Heart right ventricle (tissue), 16 donors: Measurements from ENCODE around the gene VTI1A. TPM values are rescaled to one million over a fixed set of nuclear protein-coding genes. Genes with fewer than 3 reads are reported as not detected.

Experiments
- ATAC-seq, 8 donors: fragments of 200-7000 bp; cut with Tn5 transposase; one replicate each; pipeline ENCODE4 v1.9.1; 2020; ENCODE audit warnings: mild to moderate bottlenecking in 8 of 8, moderate library complexity in 8 of 8, moderate number of reproducible peaks in 1 of 8
- DNase-seq, 2 donors: peaks; one replicate each; pipeline ENCODE4 v3.0.0-alpha.2; 2020
- H3K27ac ChIP-seq, 10 donors: fragments of 200-600 bp; sonication (generic) in 2 of 10; one replicate each; pipeline versions ENCODE4 v1.5.0 to v1.8.0; 2020 to 2022; ENCODE audit warnings: mild to moderate bottlenecking in 3 of 10
- H3K27me3 ChIP-seq, 7 donors: fragments of 200-600 bp; one replicate each; pipeline ENCODE4 v1.8.0; 2021 to 2022; ENCODE audit warnings: mild to moderate bottlenecking in 2 of 7
- H3K36me3 ChIP-seq, 9 donors: fragments of 200-600 bp; sonication (generic) in 1 of 9; one replicate each; pipeline versions ENCODE4 v1.5.0 to v1.8.0; 2020 to 2022; ENCODE audit warnings: mild to moderate bottlenecking in 2 of 9
- H3K4me1 ChIP-seq, 9 donors: fragments of 200-600 bp; sonication (generic) in 1 of 9; one replicate each; pipeline versions ENCODE4 v1.5.0 to v1.8.0; 2020 to 2022; ENCODE audit warnings: mild to moderate bottlenecking in 4 of 9
- H3K4me3 ChIP-seq, 10 donors: fragments of 200-600 bp; sonication (generic) in 2 of 10; one replicate each; pipeline versions ENCODE4 v1.5.0 to v1.8.0; 2020 to 2022; ENCODE audit warnings: mild to moderate bottlenecking in 7 of 10, moderate library complexity in 2 of 10
- H3K9me3 ChIP-seq, 11 donors: fragments of 200-600 bp in 10 of 11; sonication (generic) in 2 of 11; one replicate each; pipeline versions ENCODE4 v1.5.0 to v1.8.0; 2013 to 2022; ENCODE audit warnings: mild to moderate bottlenecking in 2 of 11, control low read depth in 1 of 11, moderate library complexity in 1 of 11
- WGBS, 2 donors: extraction: QIAGEN DNeasy Blood & Tissue Kit; methylation state at CpG; one replicate each; pipeline ENCODE4 v1.1.7; 2013; ENCODE audit warnings: inconsistent platforms in 1 of 2; 5-methylcytosine and 5-hydroxymethylcytosine counted together
- intact Hi-C, 10 donors: fragments of 100-400 bp; cut with DNase I; formaldehyde crosslinking; loops; one replicate each; pipeline versions ENCODE4 v1.11.1 to v1.14.2; 2022
- polyA plus RNA-seq, 2 donors: library from polyadenylated mRNA; stranded (reverse); fragments of 200-250 nt; gene quantifications; one replicate each; pipeline ENCODE4 v1.2.3, GENCODE V29; 2013
- total RNA-seq, 10 donors: library from RNA; stranded (reverse); fragmentation: NEBNext Ultra II Directional in 3 of 10; extraction: Animal tissue kit (Norgen Biotek cat#: 25700) in 3 of 10; gene quantifications; one replicate each; pipeline versions ENCODE4 v1.2.1 to v1.2.4, GENCODE V29; 2021 to 2023
- TF ChIP-seq, protein P1 (sequence below), 9 donors: fragments of 200-600 bp; sonication (generic) in 2 of 9; IDR thresholded peaks; one replicate each; pipeline versions ENCODE4 v1.5.0 to v1.8.0; 2021 to 2022; ENCODE audit warnings: antibody characterized with exemption in 9 of 9, mild to moderate bottlenecking in 5 of 9, moderate library complexity in 1 of 9
- donor health status: Arrhythmogenic right ventricular cardiomyopathy.
- donor health status: ischemic (EF 13 %, LVEDD 7.1; RV severe dilation, severe dysfunction).
- donor health status: healthy with polysubstance abuse.
- donor health status: DM: no; HTN: yes; CAD: no.
- donor health status: DM: no; HTN: no; CAD: no.
- donor health status: ischemic (EF 25% LVEDD 6.9; RV normal size, moderate dysfunction).
- donor health status: ischemic (EF 25% LVEDD 5.7; RV mildly dilated, moderate dysfunction).
- donor health status: healthy.
- donor health status: DM: yes; HTN: yes; CAD: no.
- donor health status: Ischemic cardiomyopathy.
- donor health status: ischemic (EF 35%, LVEDD 5.7; RV mildly dilated, moderate dysfunction).
- donor health status: nonischemic (EF 11% LVEDD 7.7; RV severe dilation, severe dysfunction).
- donor health status: DM: yes; HTN: yes; CAD: no.
- donor health status: PGD.
- donor health status: ischemic (EF 29% LVEDD 5.4; RV normal size, mild dysfunction).
- donor health status: nonischemic (EF 23%, LVEDD 6.1; RV moderate dilation, normal function).

VTI1A gene
- total and polyA plus RNA-seq, 12 donors: 6.2 to 24.5 (median 20.6) TPM

DNA sequence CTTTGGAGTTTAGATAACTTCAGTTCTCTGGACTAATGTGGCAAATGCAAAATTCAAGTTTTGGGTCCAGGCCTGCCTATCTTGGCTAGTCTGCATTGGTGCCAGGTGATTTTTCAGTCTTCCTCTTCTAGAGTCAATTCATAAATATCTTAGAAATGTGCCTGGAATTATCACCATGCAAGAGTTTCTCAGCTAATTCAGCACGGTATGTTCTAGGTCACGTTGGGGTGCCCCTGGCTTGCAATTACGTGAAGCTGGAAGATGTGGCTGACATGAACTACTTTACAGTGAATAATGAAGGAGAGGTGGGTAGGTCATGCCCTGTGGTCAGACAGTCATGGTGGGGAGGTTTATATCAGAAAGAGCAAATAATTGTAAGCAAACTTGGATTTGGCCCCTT, 25.3 kb upstream of the VTI1A start:
- no peak overlapping the region for H3K4me3 ChIP-seq
- WGBS, 2 donors: 83 to 92% methylated on average over 3 of the region's 3 CpGs
- ATAC-seq (no peak), DNase-seq (no peak)
- no peaks in the 10 kb centered on the region for H3K27me3 ChIP-seq
- intact Hi-C loops: loop anchor here in 2 of 10 donors (10.0 kb wide), 2 partner anchors 107 to 227 kb away; no protein-coding TSS in a partner anchor
- H3K36me3 ChIP-seq: peaks cover 0 to 94% (median 9%) of the 10 kb centered on the region in 9 donors
- H3K27ac ChIP-seq: no peak overlapping the region
- H3K4me1 ChIP-seq: no peaks in the 10 kb centered on the region
- TF ChIP-seq, protein P1, sequence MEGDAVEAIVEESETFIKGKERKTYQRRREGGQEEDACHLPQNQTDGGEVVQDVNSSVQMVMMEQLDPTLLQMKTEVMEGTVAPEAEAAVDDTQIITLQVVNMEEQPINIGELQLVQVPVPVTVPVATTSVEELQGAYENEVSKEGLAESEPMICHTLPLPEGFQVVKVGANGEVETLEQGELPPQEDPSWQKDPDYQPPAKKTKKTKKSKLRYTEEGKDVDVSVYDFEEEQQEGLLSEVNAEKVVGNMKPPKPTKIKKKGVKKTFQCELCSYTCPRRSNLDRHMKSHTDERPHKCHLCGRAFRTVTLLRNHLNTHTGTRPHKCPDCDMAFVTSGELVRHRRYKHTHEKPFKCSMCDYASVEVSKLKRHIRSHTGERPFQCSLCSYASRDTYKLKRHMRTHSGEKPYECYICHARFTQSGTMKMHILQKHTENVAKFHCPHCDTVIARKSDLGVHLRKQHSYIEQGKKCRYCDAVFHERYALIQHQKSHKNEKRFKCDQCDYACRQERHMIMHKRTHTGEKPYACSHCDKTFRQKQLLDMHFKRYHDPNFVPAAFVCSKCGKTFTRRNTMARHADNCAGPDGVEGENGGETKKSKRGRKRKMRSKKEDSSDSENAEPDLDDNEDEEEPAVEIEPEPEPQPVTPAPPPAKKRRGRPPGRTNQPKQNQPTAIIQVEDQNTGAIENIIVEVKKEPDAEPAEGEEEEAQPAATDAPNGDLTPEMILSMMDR (IDR thresholded peaks at IDR 0.05): no peak
- H3K9me3 ChIP-seq: no peaks in the 10 kb centered on the region

DNA sequence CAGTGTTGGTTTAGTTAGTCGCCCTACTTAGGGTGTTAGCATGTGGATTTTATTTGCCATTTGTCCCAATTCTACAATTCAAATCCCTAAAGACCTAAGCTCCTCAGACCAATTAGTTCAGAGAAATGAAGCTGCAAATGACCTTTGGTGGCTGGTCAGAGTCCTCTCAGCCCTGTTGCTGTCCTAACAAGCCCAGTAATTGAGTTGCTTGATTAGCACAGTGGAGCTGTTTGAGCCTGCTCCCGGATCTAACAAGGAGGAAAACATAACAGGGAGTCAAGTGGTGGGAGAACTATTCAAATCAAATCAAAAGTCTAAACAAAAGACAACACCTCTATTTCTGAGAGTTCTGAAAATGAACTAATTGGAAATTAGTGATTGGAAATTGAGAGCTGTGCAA, 22.4 kb upstream of the VTI1A start:
- DNase-seq (no peak), ATAC-seq (no peak)
- no peaks in the 10 kb centered on the region for H3K27me3 ChIP-seq
- peaks cover 0 to 96% (median 5%) of the 10 kb centered on the region in 9 donors for H3K36me3 ChIP-seq
- no peaks in the 10 kb centered on the region for H3K4me1 ChIP-seq
- TF ChIP-seq, protein P1 (IDR thresholded peaks at IDR 0.05): no peak
- WGBS, 2 donors: 66 to 77% methylated on average over 2 of the region's 2 CpGs
- intact Hi-C loops: loop anchor here in 2 of 10 donors (10.0 kb wide), 2 partner anchors 110 to 230 kb away; no protein-coding TSS in a partner anchor
- no peaks in the 10 kb centered on the region for H3K9me3 ChIP-seq
- no peak overlapping the region for H3K27ac ChIP-seq
- no peak overlapping the region for H3K4me3 ChIP-seq

DNA sequence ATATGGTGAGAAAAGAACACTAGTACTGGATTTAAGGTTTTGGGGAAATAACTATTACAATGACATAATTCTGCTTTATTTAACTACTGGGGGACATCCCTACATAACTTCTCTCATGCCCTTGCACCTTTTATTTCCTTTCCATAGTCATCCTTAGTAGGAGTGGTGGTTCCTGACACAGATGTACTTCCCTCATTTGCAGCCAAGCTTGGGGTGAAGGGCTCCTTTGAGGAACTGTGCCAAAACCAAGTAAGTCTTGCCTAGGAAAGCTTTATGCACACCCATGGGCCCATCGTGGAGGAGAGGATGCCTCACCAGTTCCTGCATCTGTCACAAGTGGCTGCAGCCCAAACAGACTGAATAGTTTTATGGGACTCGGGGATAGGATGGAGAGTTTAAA, 20.9 kb upstream of the VTI1A start:
- Histone ChIP-seq H3K27ac (no peak overlapping the region), H3K4me1 (no peaks in the 10 kb centered on the region), H3K4me3 (no peak overlapping the region), H3K27me3 (no peaks in the 10 kb centered on the region), H3K36me3 (peaks cover 0 to 97% (median 15%) of the 10 kb centered on the region in 9 donors), H3K9me3 (no peaks in the 10 kb centered on the region)
- intact Hi-C loops: loop anchor here in 2 of 10 donors (10.0 kb wide), 2 partner anchors 111 to 231 kb away; no protein-coding TSS in a partner anchor
- DNase-seq: no peak
- TF ChIP-seq, protein P1 (IDR thresholded peaks at IDR 0.05): no peak
- ATAC-seq: no peak
- WGBS, 2 donors: 68 to 70% methylated on average over 2 of the region's 2 CpGs

DNA sequence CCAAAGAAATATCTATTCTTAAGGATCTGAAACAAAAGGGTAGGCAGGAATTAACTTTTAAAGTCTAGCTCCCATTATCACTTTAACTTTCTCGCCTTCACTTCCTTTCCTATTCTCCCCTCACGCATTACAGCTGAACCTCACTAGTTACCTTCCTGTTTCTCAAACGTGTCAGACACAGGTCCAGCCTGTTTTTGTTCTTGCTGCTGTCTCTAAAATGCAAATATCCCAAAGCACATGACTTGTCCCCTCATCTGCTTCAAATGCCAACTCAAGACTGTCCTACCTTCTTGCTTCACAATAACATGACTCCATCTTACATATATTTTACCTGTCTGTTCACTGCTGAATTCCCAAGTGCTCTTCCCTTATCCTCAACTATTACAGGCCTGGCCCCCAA, 17.9 kb upstream of the VTI1A start:
- no peak for DNase-seq
- H3K27me3 ChIP-seq: no peaks in the 10 kb centered on the region
- TF ChIP-seq, protein P1 (IDR thresholded peaks at IDR 0.05): no peak
- intact Hi-C loops: loop anchor here in 2 of 10 donors (10.0 kb wide), 2 partner anchors 114 to 234 kb away; no protein-coding TSS in a partner anchor
- no peak overlapping the region for H3K27ac ChIP-seq
- H3K4me1 ChIP-seq: no peaks in the 10 kb centered on the region
- H3K36me3 ChIP-seq: peaks cover 0 to 100% (median 33%) of the 10 kb centered on the region in 9 donors
- WGBS, 2 donors: 75 to 80% methylated on average over 3 of the region's 3 CpGs
- ATAC-seq: no peak
- no peak overlapping the region for H3K4me3 ChIP-seq
- H3K9me3 ChIP-seq: no peaks in the 10 kb centered on the region
